HCT116 (cell line): Measurements from ENCODE around the gene CACNG3. TPM values are rescaled to one million over a fixed set of nuclear protein-coding genes. Genes with fewer than 3 reads are reported as not detected.

Experiments
- ATAC-seq: fragments of 200-7000 bp; cut with Tn5 transposase; 2 replicates; pipeline ENCODE4 v1.9.1; 2020; ENCODE audit warnings: mild to moderate bottlenecking, moderate library complexity
- BruUV-seq: library from RNA; stranded (reverse); fragments of 400-500 nt; replicated peaks from 2 replicates; lab custom pipeline; 2021; lab: Mats Ljungman, UMichigan
- CTCF ChIA-PET: fragments of 300-600 bp; sonication (Branson Sonifier 250); formaldehyde crosslinking; loops from one replicate; lab custom pipeline; 2021; ENCODE audit warnings: antibody characterized with exemption; lab: Charles Lee
- POLR2A ChIA-PET: fragments of 300-600, 350-600 bp; sonication (Branson Sonifier 250); formaldehyde crosslinking; loops from one replicate; lab custom pipeline; 2021; ENCODE audit warnings: antibody characterized with exemption; lab: Charles Lee
- RAD21 ChIA-PET, 2 experiments: fragments of 300-600 bp; sonication (Branson Sonifier 250); formaldehyde crosslinking; loops; one replicate each; lab custom pipeline; 2023; ENCODE audit warnings: low total read pairs in 2 of 2; ENCODE audit not compliant: uncharacterized antibody in 2 of 2, unreplicated experiment in 2 of 2, low non-redundant PET in 1 of 2; lab: Charles Lee
- DNase-seq: peaks from one replicate; pipeline ENCODE4 v3.0.0-alpha.2; 2010; ENCODE audit warnings: low read depth, low spot score
- H2AFZ ChIP-seq: fragments of 200-600 bp; shearing (Covaris generic), sonication (generic); 2 replicates; pipeline ENCODE4 v1.6.1; 2017; ENCODE audit warnings: low read depth, mixed run types, mixed read lengths, antibody characterized with exemption, low read length; ENCODE audit not compliant: poor library complexity, severe bottlenecking
- H3K27ac ChIP-seq: 2 replicates; pipeline ENCODE4 v1.5.1; 2012; ENCODE audit warnings: low read depth, low read length
- H3K27me3 ChIP-seq: fragments of 200-600 bp; sonication (generic); 2 replicates; pipeline ENCODE4 v1.6.1; 2016; ENCODE audit warnings: mixed run types, low read length, mixed read lengths; ENCODE audit not compliant: insufficient read depth
- H3K36me3 ChIP-seq, 2 experiments: fragments of 200-500 bp in 1 of 2; fragments of 200-600 bp in 1 of 2; sonication (Bioruptor generic) in 1 of 2; sonication (generic) in 1 of 2; 2 replicates each; pipeline versions ENCODE4 v1.5.1 to v1.6.1; 2014 to 2016; ENCODE audit warnings: low read length in 2 of 2, inconsistent platforms in 1 of 2, mixed read lengths in 1 of 2, mixed run types in 1 of 2; ENCODE audit not compliant: insufficient read depth in 2 of 2, control insufficient read depth in 1 of 2
- H3K4me1 ChIP-seq, 2 experiments: fragments of 200-600 bp in 1 of 2; sonication (generic) in 1 of 2; 2 replicates each; pipeline versions ENCODE4 v1.5.1 to v1.6.1; 2012 to 2017; ENCODE audit warnings: low read length in 2 of 2, inconsistent platforms in 1 of 2, mild to moderate bottlenecking in 1 of 2, mixed read lengths in 1 of 2, mixed run types in 1 of 2, moderate library complexity in 1 of 2; ENCODE audit not compliant: insufficient read depth in 2 of 2, control insufficient read depth in 1 of 2
- H3K4me2 ChIP-seq: fragments of 200-600 bp; sonication (generic); 2 replicates; pipeline ENCODE4 v1.6.1; 2017; ENCODE audit warnings: mixed run types, low read length, mixed read lengths
- H3K4me3 ChIP-seq, 2 experiments: fragments of 200-600 bp in 1 of 2; sonication (generic) in 1 of 2; replicated peaks in 1 of 2; 2 replicates each; pipeline ENCODE4 v1.5.1; 2011 to 2016; ENCODE audit warnings: low read length in 2 of 2, control low read depth in 1 of 2, low read depth in 1 of 2, mild to moderate bottlenecking in 1 of 2, mixed read lengths in 1 of 2, mixed run types in 1 of 2
- H3K79me2 ChIP-seq: fragments of 200-600 bp; sonication (generic); 2 replicates; pipeline ENCODE4 v1.6.1; 2017; ENCODE audit warnings: mild to moderate bottlenecking, mixed run types, low read length, moderate library complexity, mixed read lengths; ENCODE audit not compliant: insufficient read depth
- H3K9ac ChIP-seq: fragments of 200-600 bp; sonication (generic); 2 replicates; pipeline ENCODE4 v1.6.1; 2016; ENCODE audit warnings: low read length, mixed read lengths
- H3K9me2 ChIP-seq: fragments of 200-600 bp; sonication (generic), shearing (Covaris generic); 2 replicates; pipeline ENCODE4 v1.6.1; 2017; ENCODE audit warnings: mixed run types, mild to moderate bottlenecking, moderate library complexity; ENCODE audit not compliant: insufficient read depth
- H3K9me3 ChIP-seq, 2 experiments: fragments of 200-500 bp in 1 of 2; fragments of 200-600 bp in 1 of 2; sonication (Bioruptor generic) in 1 of 2; sonication (generic) in 1 of 2; 2 replicates each; pipeline ENCODE4 v1.6.1; 2014 to 2017; ENCODE audit warnings: low read length in 2 of 2, mixed read lengths in 2 of 2, inconsistent platforms in 1 of 2, low read depth in 1 of 2, mild to moderate bottlenecking in 1 of 2, mixed run types in 1 of 2, moderate library complexity in 1 of 2; ENCODE audit not compliant: control insufficient read depth in 1 of 2, insufficient read depth in 1 of 2
- H4K20me1 ChIP-seq: fragments of 200-600 bp; sonication (generic), shearing (Covaris generic); 2 replicates; pipeline ENCODE4 v1.6.1; 2017; ENCODE audit warnings: mixed run types, mild to moderate bottlenecking, moderate library complexity; ENCODE audit not compliant: insufficient read depth
- CTCF ChIP-seq, 3 experiments: fragments of 200-600 bp in 1 of 3; sonication (generic) in 1 of 3; IDR thresholded peaks in 2 of 3; conservative IDR thresholded peaks in 1 of 3; 2 replicates each; pipeline ENCODE4 v1.5.1; 2012 to 2017; ENCODE audit warnings: low read depth in 2 of 3, low read length in 2 of 3, antibody characterized with exemption in 1 of 3, borderline replicate concordance in 1 of 3, control low read depth in 1 of 3, mild to moderate bottlenecking in 1 of 3, mixed read lengths in 1 of 3, mixed run types in 1 of 3, moderate library complexity in 1 of 3; ENCODE audit not compliant: insufficient read depth in 1 of 3
- EGR1 ChIP-seq: IDR thresholded peaks from 2 replicates; pipeline ENCODE4 v1.6.1; 2012; ENCODE audit warnings: low read depth
- EZH2phosphoT487 ChIP-seq: fragments of 200-600 bp; IDR thresholded peaks from 2 replicates; pipeline ENCODE4 v1.6.1; 2018; ENCODE audit warnings: antibody characterized with exemption, borderline replicate concordance
- SIN3A ChIP-seq: IDR thresholded peaks from 2 replicates; pipeline ENCODE4 v1.6.1; 2012; ENCODE audit warnings: low read depth
- ZBTB33 ChIP-seq: IDR thresholded peaks from 2 replicates; pipeline ENCODE4 v1.6.1; 2011; ENCODE audit warnings: mild to moderate bottlenecking, low read length, moderate library complexity; ENCODE audit not compliant: insufficient replicate concordance; ENCODE audit errors: extremely low read depth
- intact Hi-C: fragments of 100-400 bp; cut with micrococcal nuclease; formaldehyde crosslinking; loops from 2 replicates; pipeline ENCODE4 v1.10.0; 2022
- total RNA-seq: library from RNA; stranded (reverse); gene quantifications from one replicate; pipeline ENCODE4 v1.2.1, GENCODE V29; 2021; ENCODE audit not compliant: unreplicated experiment

Gene CACNG3
- total RNA-seq, 1 experiment from 2014 or later, result not detected

GRCh38 chr16:24216961-24217360 lies 39.2 kb upstream of the CACNG3 start (continued):
- no peak for TF ChIP-seq ZBTB33
- TF ChIP-seq, all 23 proteins: peak for 0

GRCh38 chr16:24217461-24217860 lies 38.7 kb upstream of the CACNG3 start:
- ChIA-PET RAD21 (no interaction called here), CTCF (no interaction called here), POLR2A (no interaction called here)
- no peaks in the 10 kb centered on the region for H3K9me2 ChIP-seq
- H3K79me2 ChIP-seq, result no peaks in the 10 kb centered on the region
- intact Hi-C loops, result no loop called here
- no peak overlapping the region for H3K27ac ChIP-seq
- H3K36me3 ChIP-seq, result no peaks in the 10 kb centered on the region
- H3K9me3 ChIP-seq, result no peaks in the 10 kb centered on the region
- DNase-seq (no peak), ATAC-seq (no peak)
- no TSS peak for BruUV-seq
- H4K20me1 ChIP-seq, result no peaks in the 10 kb centered on the region
- H3K4me2 ChIP-seq, result no peak overlapping the region
- no peak overlapping the region for H3K9ac ChIP-seq
- no peak overlapping the region for H2AFZ ChIP-seq
- H3K4me1 ChIP-seq, result no peaks in the 10 kb centered on the region
- H3K27me3 ChIP-seq, result peaks cover 31% of the 10 kb centered on the region
- TF ChIP-seq EGR1 (no peak), SIN3A (no peak), CTCF (IDR thresholded peaks at IDR 0.05 in 2 of 3, conservative IDR thresholded peaks at IDR 0.05 in 1 of 3; ENCODE audit: borderline replicate concordance in 1 of 3, insufficient read depth in 1 of 3, low read depth in 2 of 3, low read length in 2 of 3) (no peak), EZH2phosphoT487 (no peak)
- no peak overlapping the region for H3K4me3 ChIP-seq
